Mesenchymal stem cell (in vitro differentiated cells and primary cell): ENCODE measurements around the gene POLR2L.

ENCODE experiments used
- DNase-seq: peaks from one replicate; pipeline ENCODE4 v3.0.0-alpha.2; 2013
- H2AFZ ChIP-seq: one replicate; pipeline ENCODE4 v1.6.1; 2013; ENCODE audit warnings: low read depth, mild to moderate bottlenecking, control low read depth, inconsistent platforms, low read length, moderate library complexity
- H2AK5ac ChIP-seq: 2 replicates; pipeline ENCODE4 v1.6.1; 2013; ENCODE audit warnings: low read length, moderate library complexity, mild to moderate bottlenecking, inconsistent platforms; ENCODE audit not compliant: severe bottlenecking
- H2BK120ac ChIP-seq: one replicate; pipeline ENCODE4 v1.6.1; 2013; ENCODE audit warnings: low read depth, mild to moderate bottlenecking, inconsistent platforms, low read length, moderate library complexity
- H2BK12ac ChIP-seq, 2 experiments: one replicate each; pipeline ENCODE4 v1.6.1; 2013; ENCODE audit warnings: inconsistent platforms in 2 of 2, low read length in 2 of 2, mild to moderate bottlenecking in 2 of 2, moderate library complexity in 2 of 2, control low read depth in 1 of 2
- H2BK15ac ChIP-seq: one replicate; pipeline ENCODE4 v1.6.1; 2013; ENCODE audit warnings: mild to moderate bottlenecking, low read depth, inconsistent platforms; ENCODE audit not compliant: poor library complexity, severe bottlenecking
- H2BK5ac ChIP-seq: 2 replicates; pipeline ENCODE4 v1.6.1; 2013; ENCODE audit warnings: low read depth, mild to moderate bottlenecking, low read length, control low read depth, inconsistent platforms; ENCODE audit not compliant: poor library complexity, severe bottlenecking
- H3K14ac ChIP-seq, 2 experiments: one replicate each; pipeline ENCODE4 v1.6.1; 2013; ENCODE audit warnings: inconsistent platforms in 2 of 2, low read length in 2 of 2, control low read depth in 1 of 2, mild to moderate bottlenecking in 1 of 2, moderate library complexity in 1 of 2
- H3K18ac ChIP-seq, 2 experiments: one replicate each; pipeline ENCODE4 v1.6.1; 2013; ENCODE audit warnings: inconsistent platforms in 2 of 2, low read length in 2 of 2, control low read depth in 1 of 2, low read depth in 1 of 2, mild to moderate bottlenecking in 1 of 2
- H3K23ac ChIP-seq, 2 experiments: one replicate each; pipeline ENCODE4 v1.6.1; 2013; ENCODE audit warnings: inconsistent platforms in 2 of 2, low read length in 2 of 2, mild to moderate bottlenecking in 2 of 2, moderate library complexity in 2 of 2, control low read depth in 1 of 2
- H3K27ac ChIP-seq: 2 replicates; pipeline ENCODE4 v1.5.1; 2013; ENCODE audit warnings: mild to moderate bottlenecking, moderate library complexity, low read length, control low read depth, inconsistent platforms; ENCODE audit not compliant: poor library complexity, severe bottlenecking
- H3K27me3 ChIP-seq, 2 experiments: 2 replicates each; pipeline versions ENCODE4 v1.6.1 to v1.7.0; 2013; ENCODE audit warnings: low read length in 2 of 2, mild to moderate bottlenecking in 2 of 2, moderate library complexity in 2 of 2, control low read depth in 1 of 2, inconsistent platforms in 1 of 2; ENCODE audit not compliant: control insufficient read depth in 1 of 2, insufficient read depth in 1 of 2
- H3K36me3 ChIP-seq, 2 experiments: 2 replicates each; pipeline versions ENCODE4 v1.6.1 to v1.7.0; 2013; ENCODE audit warnings: low read length in 2 of 2, control low read depth in 1 of 2, inconsistent platforms in 1 of 2, low read depth in 1 of 2, mild to moderate bottlenecking in 1 of 2; ENCODE audit not compliant: insufficient read depth in 2 of 2, control insufficient read depth in 1 of 2
- H3K4ac ChIP-seq, 2 experiments: one replicate each; pipeline ENCODE4 v1.6.1; 2013; ENCODE audit warnings: inconsistent platforms in 2 of 2, low read length in 2 of 2, mild to moderate bottlenecking in 2 of 2, moderate library complexity in 2 of 2, control low read depth in 1 of 2, low read depth in 1 of 2
- H3K4me1 ChIP-seq: 2 replicates; pipeline ENCODE4 v1.6.1; 2013; ENCODE audit warnings: low read depth, low read length, control low read depth; ENCODE audit not compliant: control insufficient read depth, insufficient read depth
- H3K4me2 ChIP-seq: 2 replicates; pipeline ENCODE4 v1.6.1; 2013; ENCODE audit warnings: low read length, mild to moderate bottlenecking, inconsistent platforms; ENCODE audit not compliant: poor library complexity, severe bottlenecking
- H3K4me3 ChIP-seq, 2 experiments: 2 replicates each; pipeline versions ENCODE4 v1.5.1 to v1.7.0; 2013; ENCODE audit warnings: low read length in 2 of 2, mild to moderate bottlenecking in 2 of 2, control low read depth in 1 of 2, low read depth in 1 of 2; ENCODE audit not compliant: insufficient read depth in 1 of 2
- H3K79me1 ChIP-seq: replicated peaks from 2 replicates; pipeline ENCODE4 v1.6.1; 2013; ENCODE audit warnings: mild to moderate bottlenecking, control low read depth, low read length, inconsistent platforms; ENCODE audit not compliant: poor library complexity, severe bottlenecking
- H3K9ac ChIP-seq: 2 replicates; pipeline ENCODE4 v1.7.0; 2013; ENCODE audit warnings: mild to moderate bottlenecking, low read length, moderate library complexity
- H3K9me3 ChIP-seq: 2 replicates; pipeline ENCODE4 v1.7.0; 2013; ENCODE audit warnings: mild to moderate bottlenecking, low read length; ENCODE audit not compliant: control insufficient read depth
- H4K8ac ChIP-seq: one replicate; pipeline ENCODE4 v1.6.1; 2013; ENCODE audit warnings: inconsistent platforms, mild to moderate bottlenecking, low read length, moderate library complexity
- H4K91ac ChIP-seq: one replicate; pipeline ENCODE4 v1.6.1; 2013; ENCODE audit warnings: mild to moderate bottlenecking, low read length, inconsistent platforms
- WGBS: methylation state at CpG from one replicate; pipeline ENCODE4 v1.1.7; 2013; ENCODE audit warnings: mixed read lengths; 5-methylcytosine and 5-hydroxymethylcytosine counted together

POLR2L gene

DNA sequence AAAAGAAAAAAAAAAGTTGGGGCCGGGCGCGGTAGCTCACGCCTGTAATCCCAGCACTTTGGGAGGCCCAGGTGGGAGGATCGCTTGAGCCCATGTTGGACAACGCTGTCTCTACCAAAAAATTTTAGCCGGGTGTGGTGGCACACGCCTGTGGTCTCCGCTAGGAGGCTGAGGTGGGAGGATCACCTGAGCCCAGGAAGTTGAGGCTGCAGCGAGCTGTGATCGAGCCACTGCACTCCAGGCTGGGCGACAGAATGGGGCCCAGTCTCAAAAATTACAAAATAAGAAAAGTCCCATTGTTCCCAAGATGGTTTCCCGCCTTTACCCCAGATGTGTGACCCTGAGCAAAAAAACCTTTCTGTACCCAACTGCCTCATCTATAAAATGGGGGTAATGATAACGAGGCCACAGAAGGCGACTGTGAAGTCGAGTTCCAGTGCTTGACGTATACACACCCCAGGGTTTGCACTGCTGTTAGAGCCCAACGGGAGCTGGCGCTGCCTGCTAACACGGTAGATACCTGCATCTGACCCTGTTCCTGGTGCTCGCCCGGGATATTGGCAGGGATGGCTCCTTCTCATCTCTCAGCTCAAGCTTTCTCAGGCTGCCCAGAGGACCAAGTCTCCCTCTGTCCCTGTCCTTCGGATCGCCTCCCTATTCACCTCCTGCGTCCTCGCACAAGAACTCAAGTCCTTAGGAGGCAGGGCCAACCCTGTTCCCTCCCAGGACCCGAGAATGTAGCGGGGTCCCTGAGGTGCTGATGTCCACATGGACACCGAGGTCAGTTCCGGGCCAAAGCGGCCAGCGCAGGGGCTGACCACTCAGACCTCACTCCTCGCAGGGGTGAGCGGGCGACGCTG, 33.7 kb downstream of the POLR2L start:
- Histone ChIP-seq H2BK120ac (no peak overlapping the region), H3K36me3 (peaks cover 26 to 30% of the 10 kb centered on the region in 2 experiments), H3K9me3 (no peaks in the 10 kb centered on the region), H4K91ac (peak overlapping the region; percentile 91), H3K79me1 (peaks cover 20% of the 10 kb centered on the region), H3K4me2 (peak overlapping the region; percentile 64), H3K4ac (peak overlapping the region; percentile 36 to 92), H2BK5ac (peak overlapping the region; percentile 70), H3K9ac (peak overlapping the region; percentile 90), H4K8ac (peak overlapping the region; percentile 93), H2BK12ac (peak overlapping the region in 1 of 2 experiments; percentile 60), H3K14ac (peak overlapping the region in 1 of 2 experiments; percentile 99), H2AFZ (peak overlapping the region; percentile 84), H3K4me1 (peaks cover 37% of the 10 kb centered on the region), H3K27me3 (no peaks in the 10 kb centered on the region), H2AK5ac (peak overlapping the region; percentile 12), H3K27ac (peak overlapping the region; percentile 77), H2BK15ac (no peak overlapping the region), H3K4me3 (peak overlapping the region; percentile 83), H3K23ac (peak overlapping the region in 1 of 2 experiments; percentile 57), H3K18ac (peak overlapping the region; percentile 94 to 97)
- no peak for DNase-seq
- WGBS = 37% methylated on average over 34 of the region's 36 CpGs

DNA sequence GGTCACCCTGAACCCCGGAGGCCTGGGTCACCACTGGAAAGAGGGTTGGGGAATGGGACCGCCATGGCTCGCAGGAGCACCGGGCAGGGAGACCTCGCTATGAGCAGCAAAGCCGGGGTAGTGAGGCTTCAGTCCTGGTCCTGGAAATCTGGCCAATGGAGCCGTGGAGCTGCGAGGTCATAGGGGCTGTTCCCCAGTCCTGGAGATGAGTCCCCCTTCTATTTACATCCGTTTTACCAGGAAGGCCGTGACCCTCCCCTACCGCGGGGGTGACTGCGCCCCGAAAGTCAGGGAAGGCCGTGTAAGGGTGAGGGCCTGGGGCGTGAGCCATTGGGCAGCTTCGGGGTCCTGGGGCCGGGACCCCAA, 37.7 kb downstream of the POLR2L start:
- peak overlapping the region in 1 of 2 experiments; percentile 57 for H2BK12ac ChIP-seq
- peak overlapping the region; percentile 90 for H3K4me2 ChIP-seq
- peak overlapping the region; percentile 88 for H3K9ac ChIP-seq
- no peak overlapping the region for H2AFZ ChIP-seq
- H3K23ac ChIP-seq = peak overlapping the region in 1 of 2 experiments; percentile 97
- no peaks in the 10 kb centered on the region for H3K9me3 ChIP-seq
- peak overlapping the region; percentile 49 for H2AK5ac ChIP-seq
- peak overlapping the region in 1 of 2 experiments; percentile 83 for H3K14ac ChIP-seq
- H4K8ac ChIP-seq = peak overlapping the region; percentile 62
- H2BK120ac ChIP-seq = peak overlapping the region; percentile 67
- H3K4me1 ChIP-seq = peaks cover 30% of the 10 kb centered on the region
- peak overlapping the region; percentile 66 for H4K91ac ChIP-seq
- peak overlapping the region; percentile 30 to 92 for H3K4ac ChIP-seq
- H3K18ac ChIP-seq = peak overlapping the region; percentile 63 to 93
- DNase-seq = no peak
- no peak overlapping the region for H3K27ac ChIP-seq
- peak overlapping the region; percentile 47 for H2BK5ac ChIP-seq
- H3K36me3 ChIP-seq = peaks cover 40 to 46% of the 10 kb centered on the region in 2 experiments
- peaks cover 31% of the 10 kb centered on the region for H3K79me1 ChIP-seq
- 31% methylated on average over 16 of the region's 18 CpGs for WGBS
- H3K4me3 ChIP-seq = peak overlapping the region; percentile 68 to 91
- no peaks in the 10 kb centered on the region for H3K27me3 ChIP-seq
- peak overlapping the region; percentile 70 for H2BK15ac ChIP-seq

DNA sequence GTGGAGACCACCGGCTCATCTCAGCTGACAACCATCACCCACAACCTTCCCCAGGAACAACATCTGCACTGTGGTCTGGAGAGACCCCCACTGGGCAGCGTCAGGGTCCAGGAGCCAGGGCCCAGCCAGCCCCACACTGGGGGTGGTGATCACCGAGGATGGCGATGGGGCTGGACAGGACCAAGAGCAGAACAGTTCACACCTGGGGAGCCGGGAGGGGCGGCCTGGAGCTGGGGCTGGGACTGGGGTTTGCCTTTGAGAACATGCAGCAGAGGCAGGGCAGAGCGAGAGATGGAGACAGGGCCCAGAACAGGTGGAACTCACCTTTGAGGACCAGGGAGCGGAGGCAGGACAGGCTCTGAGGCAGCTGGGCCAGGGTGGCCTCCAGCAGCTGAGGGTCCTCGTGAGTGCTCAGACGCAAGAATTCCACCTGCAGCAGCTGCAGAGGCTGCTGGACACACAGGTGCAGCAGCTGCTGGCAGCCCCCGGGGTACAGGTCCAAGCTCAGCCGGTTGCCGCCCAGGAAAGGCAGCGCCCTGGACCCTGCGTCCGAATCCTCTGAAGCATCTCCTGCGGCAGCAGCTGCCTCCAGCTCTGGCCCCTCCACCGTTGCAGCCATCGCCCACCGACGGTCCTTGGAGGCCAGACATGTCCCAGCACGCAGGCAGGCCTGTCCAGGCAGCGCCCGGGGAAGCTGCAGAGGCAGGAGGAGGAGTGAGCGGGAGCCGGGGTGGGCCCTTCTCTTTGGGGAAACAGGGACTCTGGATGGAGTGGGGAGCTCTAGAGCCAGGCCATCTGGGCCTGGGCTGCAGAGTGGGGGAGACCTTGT, 38.3 kb downstream of the POLR2L start:
- no peak overlapping the region for H2BK5ac ChIP-seq
- no peak overlapping the region for H3K27ac ChIP-seq
- H2BK15ac ChIP-seq = peak overlapping the region; percentile 49
- peak overlapping the region; percentile 62 for H4K8ac ChIP-seq
- H3K9me3 ChIP-seq = no peaks in the 10 kb centered on the region
- H3K9ac ChIP-seq = peak overlapping the region; percentile 88
- H3K14ac ChIP-seq = peak overlapping the region in 1 of 2 experiments; percentile 91
- 72% methylated on average over 26 of the region's 26 CpGs for WGBS
- H4K91ac ChIP-seq = peak overlapping the region; percentile 78
- peak overlapping the region; percentile 90 for H3K4me2 ChIP-seq
- H3K4me3 ChIP-seq = peak overlapping the region; percentile 68 to 91
- peaks cover 30% of the 10 kb centered on the region for H3K4me1 ChIP-seq
- peak overlapping the region; percentile 49 for H2AK5ac ChIP-seq
- peak overlapping the region; percentile 67 for H2BK120ac ChIP-seq
- peak overlapping the region; percentile 63 to 93 for H3K18ac ChIP-seq
- peaks cover 33% of the 10 kb centered on the region for H3K79me1 ChIP-seq
- no peaks in the 10 kb centered on the region for H3K27me3 ChIP-seq
- peak overlapping the region; percentile 35 to 92 for H3K4ac ChIP-seq
- H2BK12ac ChIP-seq = peak overlapping the region in 1 of 2 experiments; percentile 95
- peak overlapping the region in 1 of 2 experiments; percentile 97 for H3K23ac ChIP-seq
- H3K36me3 ChIP-seq = peaks cover 46 to 52% of the 10 kb centered on the region in 2 experiments
- peak; percentile 22 for DNase-seq
- H2AFZ ChIP-seq = no peak overlapping the region

DNA sequence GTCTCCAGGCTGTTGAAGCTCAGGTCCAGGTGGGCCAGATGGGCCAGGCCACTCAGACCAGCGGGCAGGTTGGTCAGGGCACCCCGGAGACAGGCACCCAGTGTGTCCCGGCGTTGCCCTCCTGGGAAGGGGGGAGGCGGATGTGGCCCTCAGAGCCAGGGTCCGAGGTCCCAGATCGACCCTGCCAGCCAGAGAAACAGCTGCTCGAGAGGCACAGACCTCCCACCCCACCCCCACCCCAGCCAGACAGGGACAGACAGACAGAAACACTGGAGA, 38.9 kb downstream of the POLR2L start:
- Histone ChIP-seq H3K4me1 (peaks cover 28% of the 10 kb centered on the region), H3K36me3 (peaks cover 48 to 54% of the 10 kb centered on the region in 2 experiments), H2BK5ac (no peak overlapping the region), H3K23ac (peak overlapping the region in 1 of 2 experiments; percentile 84), H3K18ac (no peak overlapping the region), H4K8ac (no peak overlapping the region), H3K4me2 (no peak overlapping the region), H2AFZ (no peak overlapping the region), H3K9me3 (no peaks in the 10 kb centered on the region), H2BK15ac (no peak overlapping the region), H3K79me1 (peaks cover 34% of the 10 kb centered on the region), H3K27ac (no peak overlapping the region), H4K91ac (peak overlapping the region; percentile 65), H3K9ac (peak overlapping the region; percentile 88), H3K27me3 (no peaks in the 10 kb centered on the region), H2AK5ac (no peak overlapping the region), H2BK120ac (no peak overlapping the region), H2BK12ac (peak overlapping the region in 1 of 2 experiments; percentile 32), H3K4ac (no peak overlapping the region), H3K4me3 (peak overlapping the region in 1 of 2 experiments; percentile 91), H3K14ac (no peak overlapping the region)
- 100% methylated on average over 3 of the region's 8 CpGs for WGBS
- no peak for DNase-seq
